T-helper 22 cell (primary cell): ENCODE measurements around the gene C3orf20.
"Not testable (repeated sequence)": the region's sequence is repeated elsewhere in the genome, so short reads cannot be mapped to it uniquely, and the experiment has no call there.

ENCODE experiments used
- DNase-seq: peaks from one replicate; pipeline ENCODE4 v3.0.0-alpha.2; 2020; ENCODE audit warnings: low read depth

Gene C3orf20

GRCh38 chr3:14798231-14798630 is 123.3 kb downstream of the C3orf20 start:
- no peak for DNase-seq

- DNase-seq, result no peak
Observed at GRCh38 chr3:14799146-14799545, 124.2 kb downstream of the C3orf20 start.

GRCh38 chr3:14801031-14801430 is 126.1 kb downstream of the C3orf20 start:
- no peak for DNase-seq

- DNase-seq, result no peak
Observed at GRCh38 chr3:14801668-14802380, 126.9 kb downstream of the C3orf20 start.

GRCh38 chr3:14802381-14802731 is 127.4 kb downstream of the C3orf20 start:
- DNase-seq, result no peak

GRCh38 chr3:14803101-14803980 is 128.4 kb downstream of the C3orf20 start:
- no peak for DNase-seq

GRCh38 chr3:14803981-14804834 is 129.3 kb downstream of the C3orf20 start:
- no peak for DNase-seq

DNA sequence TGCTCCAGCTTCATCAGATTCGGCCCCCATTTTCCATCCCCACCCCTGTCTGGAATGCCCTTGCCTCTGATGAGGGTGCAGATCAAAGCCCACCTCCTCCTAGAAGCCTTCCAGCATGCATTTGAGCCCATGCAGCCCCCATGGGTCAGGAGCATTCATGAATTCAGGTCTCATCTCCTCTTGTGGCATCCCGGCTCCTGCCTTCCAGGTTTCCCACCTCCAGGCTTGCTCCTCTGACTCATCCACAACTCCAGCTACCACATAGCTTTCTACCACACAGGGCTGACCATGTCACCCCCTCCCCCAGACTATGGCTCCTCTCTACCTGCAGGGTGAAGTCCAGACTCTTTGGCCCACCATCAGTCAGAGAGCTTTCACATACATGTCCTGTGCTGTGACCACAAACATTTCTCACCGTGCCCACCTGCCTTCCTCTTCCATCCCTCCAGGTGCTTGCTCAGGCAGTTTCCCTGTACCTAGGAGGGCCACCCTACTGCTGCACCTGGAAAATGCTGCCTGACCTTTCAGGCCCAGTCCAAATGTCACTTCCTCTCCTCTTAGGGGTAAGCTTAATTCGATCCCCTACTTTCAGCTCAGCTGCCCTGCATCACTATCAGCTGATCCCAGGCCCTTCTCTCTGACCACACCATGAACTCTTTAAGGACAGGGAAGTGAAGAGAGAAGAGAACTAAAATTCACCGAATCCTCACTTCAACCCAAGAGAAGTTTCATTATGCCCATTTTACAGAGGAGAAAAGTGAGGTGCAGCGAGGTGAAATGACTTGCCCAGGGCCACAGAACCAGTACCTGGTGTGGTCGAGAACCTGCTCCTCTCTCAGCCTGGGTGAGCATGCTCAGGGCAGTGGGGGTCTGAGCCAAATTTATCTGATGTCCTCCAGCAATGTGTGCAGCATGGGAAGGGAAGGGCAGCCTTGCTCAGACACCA is 130.2 kb downstream of the C3orf20 start:
- no peak for DNase-seq

- DNase-seq, result no peak
Observed at GRCh38 chr3:14805961-14806537, 131.1 kb downstream of the C3orf20 start.

GRCh38 chr3:14806641-14807263 is 131.8 kb downstream of the C3orf20 start:
- DNase-seq, result no peak

DNA sequence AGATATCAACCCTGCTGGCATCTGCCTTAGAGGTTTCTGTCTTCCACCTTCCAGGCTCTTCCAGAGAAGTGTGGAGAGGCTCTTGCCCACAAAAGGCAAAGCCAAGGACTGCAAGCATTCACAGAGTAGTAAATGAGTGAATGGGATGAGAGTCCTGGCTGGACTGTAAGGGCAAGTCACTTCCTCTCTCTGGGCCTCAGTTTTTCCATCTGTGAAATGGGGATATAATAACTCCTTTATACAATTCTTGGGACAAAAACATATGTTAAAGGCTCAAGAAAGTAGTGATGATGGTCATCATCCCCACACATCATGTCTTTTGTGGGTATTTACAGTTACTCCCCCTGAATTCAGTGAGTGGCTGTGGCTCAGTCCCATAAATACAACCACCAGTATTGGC is 133.1 kb downstream of the C3orf20 start:
- no peak for DNase-seq

DNA sequence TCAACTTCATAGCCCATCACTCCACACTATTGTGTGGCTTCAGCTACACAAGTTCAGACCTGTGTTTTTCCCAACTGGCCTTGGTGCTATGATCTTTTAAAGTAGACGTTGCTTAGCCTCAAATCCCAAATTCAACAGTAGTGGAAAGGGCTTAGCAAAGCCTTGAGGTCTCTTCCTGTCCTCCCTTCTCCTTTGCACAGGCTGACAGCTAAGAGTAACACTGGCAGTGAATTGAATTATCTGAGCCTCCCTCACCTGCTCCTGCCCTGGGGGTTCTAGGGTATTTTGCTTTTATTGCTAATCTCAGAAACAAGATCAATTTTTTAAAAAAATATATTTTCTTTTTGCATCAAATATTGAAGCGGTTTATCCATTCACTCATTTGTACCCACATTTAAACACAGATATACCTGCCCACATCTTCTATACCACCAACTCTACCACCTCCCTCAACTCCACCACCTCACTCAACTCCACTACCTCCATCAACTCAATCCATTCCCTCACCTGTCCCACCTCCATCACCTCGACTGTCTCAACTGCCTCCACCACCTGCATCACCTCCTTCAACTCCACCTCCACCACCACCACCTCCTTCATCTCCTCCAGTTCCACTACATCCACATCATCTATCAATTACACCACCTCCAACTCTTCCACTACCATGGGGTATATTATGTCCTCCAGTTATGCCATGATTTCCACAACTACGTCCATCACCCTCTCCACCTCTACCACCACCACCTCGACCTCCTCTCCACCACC is 133.7 kb downstream of the C3orf20 start:
- DNase-seq, result no peak

GRCh38 chr3:14809611-14810010 is 134.7 kb downstream of the C3orf20 start:
- not testable (repeated sequence) for DNase-seq

- no peak for DNase-seq
Observed at GRCh38 chr3:14810070-14810791, 135.3 kb downstream of the C3orf20 start.

DNA sequence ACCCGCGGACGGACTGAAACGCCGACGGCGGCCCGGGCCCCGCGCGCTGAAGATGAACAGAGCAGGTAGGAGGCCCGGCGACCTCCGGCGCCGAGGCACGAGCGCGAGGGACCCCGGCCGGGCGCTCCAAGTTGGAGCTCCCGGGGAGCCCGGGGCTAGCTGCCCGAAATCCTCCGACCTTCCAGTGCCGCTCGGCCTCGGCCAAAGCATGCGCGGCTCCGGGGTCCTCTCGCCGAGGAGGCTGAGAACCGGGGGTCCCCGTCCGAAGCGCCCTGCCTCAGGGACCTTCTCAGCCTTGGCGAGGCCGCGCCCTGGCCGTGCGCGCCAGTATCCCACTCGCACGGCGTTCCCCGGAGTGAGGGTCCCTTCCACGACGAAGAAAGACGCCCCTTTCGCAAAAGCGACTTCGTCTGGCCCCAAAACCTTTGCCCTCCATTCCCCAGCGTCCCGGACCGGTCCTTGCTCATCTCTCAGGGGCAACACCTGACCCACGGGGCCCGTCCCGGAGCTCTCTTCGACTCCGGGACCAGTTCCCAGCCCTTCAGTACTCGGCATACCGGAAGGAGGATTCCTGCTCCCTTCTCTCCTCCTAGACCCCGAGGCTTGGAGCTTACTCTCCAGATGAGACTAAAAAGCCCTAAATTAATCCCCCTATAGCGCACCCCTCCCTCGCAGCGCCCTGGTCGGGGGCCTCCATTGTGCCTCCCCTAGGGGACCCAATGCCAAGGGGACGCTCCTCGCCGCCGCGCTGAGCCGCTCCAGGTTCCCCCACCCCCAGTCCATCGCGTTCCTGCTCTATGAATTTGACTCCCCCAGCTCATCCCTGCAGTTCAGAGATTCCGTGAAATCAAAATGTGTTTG is 136.1 kb downstream of the C3orf20 start:
- DNase-seq, result no peak

- DNase-seq, result no peak
Observed at GRCh38 chr3:14811684-14812083, 136.7 kb downstream of the C3orf20 start.

GRCh38 chr3:14812196-14812790 is 137.4 kb downstream of the C3orf20 start:
- no peak for DNase-seq

DNA sequence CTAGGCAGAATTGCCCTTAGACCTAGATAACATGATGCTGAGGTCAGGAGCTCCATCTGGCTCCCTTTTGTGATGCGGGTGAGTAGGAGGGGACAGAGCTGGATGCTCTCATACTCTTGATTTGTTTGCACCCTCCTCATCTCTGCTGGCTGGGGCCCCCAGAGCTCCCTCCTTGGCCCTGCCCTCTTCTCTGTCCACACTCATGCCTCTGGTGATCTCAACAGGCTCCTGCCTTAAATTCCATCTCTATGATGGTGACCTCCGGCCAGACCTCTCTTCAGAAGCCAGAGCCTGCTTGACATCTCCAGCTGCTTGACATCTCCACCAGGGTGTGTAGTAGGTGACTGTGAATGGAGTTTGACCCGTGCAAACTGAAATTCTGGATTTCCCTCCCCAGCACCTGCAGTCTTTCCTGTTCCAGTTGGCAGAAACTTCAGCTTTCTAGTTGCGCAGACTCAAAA is 139.5 kb downstream of the C3orf20 start:
- no peak for DNase-seq
